AG10803 (cell line): Measurements from ENCODE around the gene FLOT2.
"Not testable (repeated sequence)": the region's sequence is repeated elsewhere in the genome, so short reads cannot be mapped to it uniquely, and the experiment has no call there.

Source experiments
- DNase-seq: peaks from one replicate; pipeline ENCODE4 v3.0.0; 2010; ENCODE audit warnings: low read depth
- H3K4me3 ChIP-seq: 2 replicates; pipeline ENCODE4 v1.5.1; 2011; ENCODE audit warnings: mild to moderate bottlenecking, low read length, control low read depth
- CTCF ChIP-seq: conservative IDR thresholded peaks from 2 replicates; pipeline ENCODE4 v1.5.1; 2011; ENCODE audit warnings: mild to moderate bottlenecking, low read length, control low read depth, inconsistent platforms

Gene FLOT2

GRCh38 chr17:28879886-28880571 lies 17.5 kb downstream of the FLOT2 start:
- no peak for DNase-seq
- H3K4me3 ChIP-seq = no peak overlapping the region
- no peak for TF ChIP-seq CTCF

- no peak overlapping the region for H3K4me3 ChIP-seq
- DNase-seq = peak; percentile 32
- TF ChIP-seq CTCF = peak; percentile 46
Measured at GRCh38 chr17:28878981-28879380, 18.6 kb downstream of the FLOT2 start.

- no peak overlapping the region for H3K4me3 ChIP-seq
- no peak for DNase-seq
- TF ChIP-seq CTCF = no peak
Measured at GRCh38 chr17:28878158-28878910, 19.2 kb downstream of the FLOT2 start.

- not testable (repeated sequence) for H3K4me3 ChIP-seq, DNase-seq
Measured at GRCh38 chr17:28877150-28877711, 20.3 kb downstream of the FLOT2 start.

GRCh38 chr17:28875848-28876550 lies 21.5 kb downstream of the FLOT2 start:
- H3K4me3 ChIP-seq = no peak overlapping the region
- no peak for TF ChIP-seq CTCF

GRCh38 chr17:28874750-28875149 lies 22.8 kb downstream of the FLOT2 start:
- no peak overlapping the region for H3K4me3 ChIP-seq
- no peak for TF ChIP-seq CTCF
- DNase-seq = no peak

More at GRCh38 chr17:28875848-28876550, 21.5 kb downstream of the FLOT2 start:
- no peak for DNase-seq

GRCh38 chr17:28873839-28874238 lies 23.7 kb downstream of the FLOT2 start:
- H3K4me3 ChIP-seq = no peak overlapping the region
- no peak for DNase-seq
- no peak for TF ChIP-seq CTCF
